ENCODE data around the gene ERICH4. TPM values are rescaled to one million over a fixed set of nuclear protein-coding genes. Genes with fewer than 3 reads are reported as not detected.

ERICH4 gene
- total and polyA plus RNA-seq, 2 of the 8 experiments (the other 6 are each of a cell fraction or from before 2014, with no cell fraction given): not detected

- no peak overlapping the region for H2BK15ac ChIP-seq (ENCODE audit: low read length)
- H3K14ac ChIP-seq (ENCODE audit: insufficient read length): no peak overlapping the region
- no peak overlapping the region for H4K91ac ChIP-seq (replicated peaks; ENCODE audit: insufficient read length, low read length)
- peak overlapping the region; percentile 23; the same call in 1 of the 2 replicates for H3K27ac ChIP-seq (ENCODE audit: low read depth, low read length)
- H3K27me3 ChIP-seq (replicated peaks in 1 of 4; ENCODE audit: control insufficient read depth in 3 of 4, extremely low read depth in 1 of 4, insufficient read depth in 3 of 4, low read length in 3 of 4): no peaks in the 10 kb centered on the region
- FAIRE-seq (peak; percentile 50), DNase-seq (ENCODE audit: low read depth in 1 of 2, low spot score in 2 of 2) (no peak)
- H3K4me1 ChIP-seq (replicated peaks in 1 of 4; ENCODE audit: control insufficient read depth in 3 of 4, insufficient read depth in 4 of 4, low read length in 3 of 4): peaks cover 0 to 5% (median 1%) of the 10 kb centered on the region in 4 experiments; a peak in 5 of 7 replicates
- H3K23me2 ChIP-seq (ENCODE audit: low read depth, low read length): no peaks in the 10 kb centered on the region
- H3K4me3 ChIP-seq (ENCODE audit: extremely low read depth in 1 of 4, insufficient read depth in 2 of 4, low read depth in 3 of 4, low read length in 4 of 4): no peak overlapping the region
- peak overlapping the region in 1 of 4 experiments; percentile 43; a peak in 1 of 7 replicates for H3K9ac ChIP-seq (replicated peaks in 1 of 4; ENCODE audit: extremely low read depth in 1 of 4, low read depth in 3 of 4, low read length in 3 of 4)
- no peak overlapping the region for H2AFZ ChIP-seq (ENCODE audit: low read length)
- ChIA-PET POLR2A (ENCODE audit: partially characterized antibody) (interaction anchor here (1.0 to 3.3 kb wide), 9 partner anchors 9 to 32 kb away, joined by 3 to 13 read pairs (median 7); partner anchors contain the start of genes B3GNT8 and DMAC2), CTCF (ENCODE audit: partially characterized antibody) (interaction anchor here (0.9 to 4.9 kb wide), 8 partner anchors 11 to 163 kb away, joined by 3 to 34 read pairs (median 4); partner anchors contain the start of gene B3GNT8)
- H2BK20ac ChIP-seq (ENCODE audit: low read length): no peak overlapping the region
- no peak overlapping the region for H2AK5ac ChIP-seq (ENCODE audit: low read depth, low read length)
- H3K79me2 ChIP-seq (ENCODE audit: control insufficient read depth in 1 of 2, insufficient read depth in 2 of 2, low read length in 2 of 2): no peaks in the 10 kb centered on the region
- 61% methylated on average over 4 of the region's 4 CpGs; no CpG with 5 or more reads in 1 of the 2 experiments for WGBS, 2 experiments (ENCODE audit: extremely low coverage in 1 of 2, insufficient coverage in 1 of 2, insufficient read length in 1 of 2, insufficient replicate concordance in 2 of 2, low coverage in 1 of 2, low lambda C conversion rate in 2 of 2, missing lambda C conversion rate in 1 of 2)
- H3K9me3 ChIP-seq (ENCODE audit: insufficient read depth in 2 of 2, low read depth in 1 of 2, low read length in 1 of 2): no peaks in the 10 kb centered on the region
- 0 out of 2 replicates have a peak overlapping the region, but pooled peaks have one; percentile 4 for H2BK12ac ChIP-seq (ENCODE audit: low read depth, low read length)
- 0 out of 2 replicates have a peak overlapping the region, but pooled peaks have one; percentile 1 for H2BK5ac ChIP-seq (ENCODE audit: low read depth, low read length)
- no peak overlapping the region; the same call in 1 of the 2 replicates for H4K8ac ChIP-seq (ENCODE audit: extremely low read depth, insufficient read depth, low read length)
- H3K56ac ChIP-seq (replicated peaks; ENCODE audit: insufficient read length, low read depth, low read length): no peak overlapping the region
- no peak overlapping the region for H4K5ac ChIP-seq (ENCODE audit: insufficient read length, low read depth, low read length)
- H3K4ac ChIP-seq (replicated peaks; ENCODE audit: insufficient read length, low read depth, low read length): no peak overlapping the region
- peaks cover 0 to 6% of the 10 kb centered on the region in 2 experiments for H4K20me1 ChIP-seq (replicated peaks in 1 of 2; ENCODE audit: control insufficient read depth in 1 of 2, insufficient read depth in 2 of 2, low read length in 2 of 2)
- no peaks in the 10 kb centered on the region for H3K79me1 ChIP-seq (ENCODE audit: low read depth, low read length)
- no peak overlapping the region for H3K18ac ChIP-seq (ENCODE audit: extremely low read depth, low read length)
- H2BK120ac ChIP-seq (replicated peaks; ENCODE audit: low read depth, low read length): no peak overlapping the region
- H3K23ac ChIP-seq (ENCODE audit: insufficient read length): no peak overlapping the region
- H3K36me3 ChIP-seq (ENCODE audit: control insufficient read depth in 2 of 4, insufficient read depth in 4 of 4, low read length in 3 of 4): peaks cover 0 to 5% (median 2%) of the 10 kb centered on the region in 4 experiments; a peak in 3 of 8 replicates
- H3K4me2 ChIP-seq (ENCODE audit: insufficient read depth in 1 of 2, low read depth in 2 of 2, low read length in 2 of 2): no peak overlapping the region; a peak in 1 of 4 replicates
- TF ChIP-seq TBP (IDR thresholded peaks at IDR 0.05; ENCODE audit: low read depth, low read length): no peak
- TF ChIP-seq TAF1 (IDR thresholded peaks at IDR 0.05; ENCODE audit: low read depth, low read length): no peak
- no peak for TF ChIP-seq BRCA1 (IDR thresholded peaks at IDR 0.05; ENCODE audit: low read depth, low read length)
- no peak for TF ChIP-seq POLR2AphosphoS5 (IDR thresholded peaks at IDR 0.05; ENCODE audit: low read depth, low read length)
- no peak for TF ChIP-seq TAF7 (optimal IDR thresholded peaks at IDR 0.05; ENCODE audit: borderline replicate concordance, low read depth, low read length)
- TF ChIP-seq SAP30 (IDR thresholded peaks at IDR 0.05; ENCODE audit: insufficient read depth, insufficient replicate concordance, low read length): no peak
Observed at GRCh38 chr19:41407271-41407670, 35.7 kb upstream of the ERICH4 start.
